Measurements from ENCODE around the gene FBXL4.
A peak's percentile ranks its signal among the peaks of the same experiment; 100 is the strongest.

Gene FBXL4

GRCh38 chr6:98871057-98871456, 76.7 kb downstream of the FBXL4 start:
- H3K9me3 ChIP-seq = no peaks in the 10 kb centered on the region
- TF ChIP-seq CTCF (IDR thresholded peaks at IDR 0.05) = no peak
- no peak overlapping the region for H3K27ac ChIP-seq
- no peaks in the 10 kb centered on the region for H3K27me3 ChIP-seq
- peaks cover 27% of the 10 kb centered on the region for H3K36me3 ChIP-seq
- H3K4me3 ChIP-seq (ENCODE audit: low read depth in 1 of 2, low read length in 1 of 2) = no peak overlapping the region
- no peaks in the 10 kb centered on the region for H3K4me1 ChIP-seq (ENCODE audit: control insufficient read depth in 1 of 2, insufficient read depth in 1 of 2, low read depth in 1 of 2, low read length in 1 of 2)

GRCh38 chr6:98864497-98864896, 83.2 kb downstream of the FBXL4 start:
- H3K27me3 ChIP-seq = no peaks in the 10 kb centered on the region
- no peak overlapping the region for H3K4me3 ChIP-seq (ENCODE audit: low read depth in 1 of 2, low read length in 1 of 2)
- H3K9me3 ChIP-seq = no peaks in the 10 kb centered on the region
- no peak for TF ChIP-seq CTCF (IDR thresholded peaks at IDR 0.05)
- H3K27ac ChIP-seq = no peak overlapping the region
- peaks cover 4% of the 10 kb centered on the region for H3K36me3 ChIP-seq
- no peaks in the 10 kb centered on the region for H3K4me1 ChIP-seq (ENCODE audit: control insufficient read depth in 1 of 2, insufficient read depth in 1 of 2, low read depth in 1 of 2, low read length in 1 of 2)

- Histone ChIP-seq H3K4me3 (ENCODE audit: low read depth in 1 of 2, low read length in 1 of 2) (peak overlapping the region in 1 of 2 experiments; percentile 8), H3K27ac (no peak overlapping the region), H3K9me3 (no peaks in the 10 kb centered on the region), H3K36me3 (no peaks in the 10 kb centered on the region), H3K4me1 (ENCODE audit: control insufficient read depth in 1 of 2, insufficient read depth in 1 of 2, low read depth in 1 of 2, low read length in 1 of 2) (peaks cover 17 to 26% of the 10 kb centered on the region in 2 experiments), H3K27me3 (peaks cover 90% of the 10 kb centered on the region)
- TF ChIP-seq CTCF (IDR thresholded peaks at IDR 0.05) = no peak
Measured at GRCh38 chr6:98848539-98849242, 99.1 kb downstream of the FBXL4 start.

- Histone ChIP-seq H3K27me3 (peaks cover 97% of the 10 kb centered on the region), H3K4me3 (ENCODE audit: low read depth in 1 of 2, low read length in 1 of 2) (peak overlapping the region in 1 of 2 experiments; percentile 8), H3K4me1 (ENCODE audit: control insufficient read depth in 1 of 2, insufficient read depth in 1 of 2, low read depth in 1 of 2, low read length in 1 of 2) (peaks cover 17 to 26% of the 10 kb centered on the region in 2 experiments), H3K27ac (no peak overlapping the region), H3K36me3 (no peaks in the 10 kb centered on the region), H3K9me3 (no peaks in the 10 kb centered on the region)
- no peak for TF ChIP-seq CTCF (IDR thresholded peaks at IDR 0.05)
Measured at GRCh38 chr6:98847779-98848538, 99.8 kb downstream of the FBXL4 start.

- TF ChIP-seq CTCF (IDR thresholded peaks at IDR 0.05) = no peak
- peaks cover 17 to 26% of the 10 kb centered on the region in 2 experiments for H3K4me1 ChIP-seq (ENCODE audit: control insufficient read depth in 1 of 2, insufficient read depth in 1 of 2, low read depth in 1 of 2, low read length in 1 of 2)
- H3K4me3 ChIP-seq (ENCODE audit: low read depth in 1 of 2, low read length in 1 of 2) = no peak overlapping the region
- H3K27me3 ChIP-seq = peaks cover 100% of the 10 kb centered on the region
- H3K9me3 ChIP-seq = no peaks in the 10 kb centered on the region
- no peaks in the 10 kb centered on the region for H3K36me3 ChIP-seq
- no peak overlapping the region for H3K27ac ChIP-seq
Measured at GRCh38 chr6:98847416-98847778, 100.3 kb downstream of the FBXL4 start.
